Endothelial cell of hepatic sinusoid (primary cell): Measurements from ENCODE around the gene SIRT6.
"Not testable (repeated sequence)": the region's sequence is repeated elsewhere in the genome, so short reads cannot be mapped to it uniquely, and the experiment has no call there.

Source experiments
- in situ Hi-C: cut with HindIII; loops from 2 replicates; pipeline ENCODE4 v1.10.0; 2017; ENCODE audit warnings: low sequenced_read_pairs

Gene SIRT6

DNA sequence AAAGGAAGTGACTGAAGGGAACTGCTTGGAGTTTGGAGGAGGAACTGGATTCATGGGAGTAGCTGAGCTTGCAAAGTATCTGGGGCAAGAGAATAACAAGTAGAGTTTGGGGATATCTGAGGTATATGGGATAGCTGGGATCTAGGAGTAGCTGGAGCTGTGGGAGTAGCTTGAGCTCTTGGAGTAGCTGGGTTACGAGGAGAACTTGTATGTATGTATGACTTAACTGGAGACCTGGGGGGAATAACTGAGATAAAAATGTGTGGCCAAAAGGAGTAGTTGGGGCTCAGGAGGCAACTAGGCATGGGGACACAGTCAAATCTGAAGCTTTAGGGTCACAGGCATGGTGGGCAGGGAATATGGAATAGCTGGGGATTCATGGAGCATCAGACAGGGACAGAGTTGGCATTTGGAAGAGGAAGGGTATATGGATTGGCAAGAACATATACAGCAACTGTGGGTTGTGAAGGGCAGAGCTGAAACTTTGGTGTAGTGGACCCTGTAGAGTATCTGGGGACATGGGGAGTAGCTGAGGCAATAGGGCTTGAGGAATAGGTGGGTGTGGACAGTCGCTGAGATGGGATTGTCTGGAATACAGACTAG is 18.7 kb upstream of the SIRT6 start:
- in situ Hi-C loops = loop anchor here (10.0 to 25.0 kb wide), 2 partner anchors 216 to 414 kb away; partner anchors contain the start of genes EEF2 and MATK

DNA sequence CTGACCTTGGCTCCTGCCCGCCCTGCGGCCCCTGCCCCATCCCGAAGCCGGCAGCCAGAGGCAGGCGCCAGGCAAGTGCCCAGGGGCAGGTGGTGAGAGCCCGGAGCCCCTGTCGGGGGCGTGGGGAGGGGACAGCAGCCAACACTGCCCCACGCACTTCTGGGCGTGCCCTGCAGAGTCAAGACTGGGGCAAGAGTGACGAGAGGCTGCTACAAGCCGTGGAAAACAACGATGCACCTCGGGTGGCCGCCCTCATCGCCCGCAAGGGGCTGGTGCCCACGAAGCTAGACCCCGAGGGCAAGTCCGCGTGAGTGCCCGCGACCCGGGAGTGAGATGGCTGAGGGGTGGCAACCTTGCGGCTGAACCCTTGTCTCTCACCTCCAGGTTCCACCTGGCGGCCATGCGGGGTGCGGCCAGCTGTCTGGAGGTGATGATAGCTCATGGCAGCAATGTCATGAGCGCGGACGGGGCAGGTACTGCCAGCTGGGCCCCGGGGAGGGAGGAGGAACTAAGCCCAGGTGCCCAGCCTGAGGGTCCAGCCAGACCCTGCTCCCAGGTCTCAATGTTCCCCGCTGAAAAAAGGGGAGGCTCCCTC is 17.4 kb upstream of the SIRT6 start:
- in situ Hi-C loops = loop anchor here (10.0 to 25.0 kb wide), 2 partner anchors 215 to 412 kb away; partner anchors contain the start of genes EEF2 and MATK

DNA sequence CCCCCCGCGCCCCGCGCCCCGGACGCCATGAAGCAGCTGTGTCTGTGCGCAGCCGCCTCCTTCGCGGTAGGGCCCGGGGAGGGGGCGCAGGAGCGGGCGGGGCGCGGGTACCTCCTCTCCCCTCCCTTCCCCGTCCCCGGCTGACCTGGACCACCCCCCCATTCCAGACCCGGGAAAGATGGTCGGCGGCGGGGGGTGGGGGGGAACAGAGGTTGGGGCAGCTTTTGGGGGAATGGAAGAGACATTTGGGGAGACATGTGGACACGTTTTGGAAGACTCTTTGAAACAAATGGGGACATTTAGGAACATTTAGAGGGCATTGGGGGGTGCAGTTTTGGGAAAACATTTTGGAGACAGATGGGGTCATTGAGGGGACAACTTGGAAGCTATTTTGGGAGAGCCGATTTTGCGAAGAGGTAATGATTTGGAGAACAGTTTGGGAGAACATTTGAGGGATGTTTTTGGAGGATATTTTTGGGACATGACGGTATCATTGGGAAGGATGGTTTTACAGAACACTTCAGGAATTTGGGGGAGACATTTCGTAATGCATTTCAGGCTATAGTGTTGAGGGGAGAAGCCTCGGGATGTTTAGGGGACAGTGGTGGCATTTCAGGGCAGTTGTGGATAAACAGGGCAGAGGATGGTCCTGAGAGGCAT is 16.2 kb upstream of the SIRT6 start:
- in situ Hi-C loops = no loop called here

DNA sequence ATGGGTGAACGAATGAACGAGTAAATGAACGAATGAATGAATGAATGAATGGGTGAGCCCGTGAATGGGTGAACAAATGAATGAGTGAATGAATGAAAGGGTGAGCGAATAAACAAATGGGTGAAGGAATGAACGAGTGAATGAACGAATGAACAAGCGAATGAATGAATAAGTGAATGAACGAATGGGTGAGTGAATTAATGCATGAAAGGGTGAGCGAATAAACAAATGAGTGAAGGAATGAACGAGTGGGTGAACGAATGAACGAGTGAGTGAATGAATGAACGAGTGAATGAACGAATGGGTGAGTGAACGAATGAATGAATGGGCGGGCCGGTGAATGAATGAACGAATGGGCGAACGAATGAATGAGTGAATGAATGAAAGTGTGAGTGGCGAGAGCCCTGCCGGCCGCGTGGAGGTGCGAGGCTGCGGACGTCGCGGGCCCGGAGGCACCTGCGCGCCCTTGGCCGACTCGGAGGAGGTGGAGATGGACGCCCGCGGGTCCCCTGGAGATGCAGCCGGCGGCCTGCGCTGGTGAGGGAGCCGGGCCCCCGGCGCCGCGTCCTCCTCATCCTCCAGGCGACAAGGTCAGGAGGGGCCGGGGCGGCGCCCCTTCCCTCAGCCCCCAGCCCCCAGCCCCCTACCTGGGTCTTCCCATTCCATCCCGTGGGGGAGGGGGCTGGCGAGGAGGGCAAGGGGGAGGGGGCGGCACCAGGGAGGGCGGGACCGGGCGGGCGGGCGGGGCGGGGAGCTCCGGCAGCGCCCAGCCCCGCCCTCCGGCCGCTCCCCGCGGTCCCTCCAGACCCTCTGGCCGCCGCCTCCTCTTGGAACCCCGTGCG is 15.5 kb upstream of the SIRT6 start:
- in situ Hi-C loops = no loop called here

DNA sequence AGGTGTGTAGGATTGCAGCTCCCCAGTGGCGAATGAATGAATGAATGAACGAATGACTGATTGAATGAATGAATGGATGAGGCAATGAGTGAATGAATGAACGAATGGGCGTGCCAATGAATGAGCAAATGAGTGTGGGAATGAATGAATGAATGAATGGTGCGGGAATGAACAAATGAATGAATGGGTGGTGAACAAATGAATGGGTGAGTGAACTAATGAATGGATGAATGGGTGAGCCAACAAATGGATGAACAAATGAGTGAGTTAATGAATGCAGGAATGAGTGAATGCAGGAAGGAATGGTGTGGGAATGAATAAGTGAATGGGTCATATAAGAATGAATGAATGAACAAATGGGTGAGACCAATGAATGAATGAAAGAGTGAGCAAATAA is 14.9 kb upstream of the SIRT6 start:
- in situ Hi-C loops = no loop called here

DNA sequence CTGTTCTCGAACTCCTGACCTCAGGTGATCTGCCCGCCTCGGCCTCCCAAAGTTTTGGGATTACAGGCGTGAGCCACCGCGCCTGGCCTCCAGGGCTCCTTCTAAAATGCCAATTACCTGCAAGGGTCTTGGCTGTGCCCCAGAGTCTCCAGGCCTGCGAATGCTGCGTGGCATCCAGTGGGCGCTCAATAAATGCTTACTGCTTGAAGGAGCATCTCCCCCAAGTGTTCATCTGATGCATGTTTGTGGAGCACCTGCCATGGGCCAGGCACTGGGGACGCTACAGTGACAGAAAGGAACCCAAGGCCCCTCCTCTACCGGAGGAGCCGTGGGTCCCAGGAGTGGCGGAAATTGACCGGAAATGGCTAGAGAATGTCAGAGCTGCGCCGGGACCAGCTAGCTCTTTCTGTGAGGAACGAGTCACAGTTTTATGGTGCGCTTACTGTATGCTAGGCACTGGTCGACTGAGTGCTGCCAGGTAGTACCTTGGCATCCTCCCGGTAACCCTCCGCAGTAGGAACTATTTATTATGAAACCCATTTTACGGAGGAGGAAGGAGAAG is 14.3 kb upstream of the SIRT6 start:
- in situ Hi-C loops = no loop called here

DNA sequence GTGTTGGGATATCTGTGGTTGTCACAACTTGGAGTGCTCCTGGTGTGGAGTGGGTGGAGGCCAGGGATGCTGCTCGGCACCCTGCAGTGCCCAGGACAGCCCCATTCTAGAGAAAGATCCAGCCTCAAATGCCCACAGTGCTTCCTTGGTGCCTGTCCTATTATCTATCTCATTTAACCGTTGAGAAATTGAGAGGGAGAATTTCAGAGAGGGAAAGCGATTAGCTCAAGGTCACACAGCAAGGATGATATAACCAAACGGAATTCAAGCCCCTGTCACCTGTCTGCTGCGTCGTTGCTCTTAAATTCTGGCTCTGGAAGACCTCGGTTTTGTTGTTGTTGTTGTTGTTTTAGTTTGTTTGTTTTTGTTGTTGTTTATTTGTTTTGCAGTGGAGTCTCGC is 13.6 kb upstream of the SIRT6 start:
- in situ Hi-C loops = no loop called here

DNA sequence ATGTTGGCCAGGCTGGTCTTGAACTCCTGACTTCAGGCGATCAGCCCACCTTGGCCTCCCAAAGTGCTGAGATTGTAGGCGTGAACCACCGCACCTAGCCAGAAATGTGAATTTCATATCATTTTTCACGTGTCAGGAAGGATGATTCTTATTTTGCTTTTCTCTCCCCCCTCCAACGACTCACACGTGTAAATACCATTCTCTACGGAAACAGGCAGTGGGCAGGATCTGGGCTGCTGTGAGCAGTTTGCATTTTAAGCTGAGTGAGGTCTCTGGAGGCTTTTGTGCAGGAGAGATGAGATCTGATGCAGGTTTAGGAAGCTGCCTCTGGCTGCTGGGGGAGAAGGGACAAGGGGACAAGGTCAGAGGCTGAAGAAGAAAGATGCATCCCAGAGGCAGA is 12.0 kb upstream of the SIRT6 start:
- in situ Hi-C loops = no loop called here

DNA sequence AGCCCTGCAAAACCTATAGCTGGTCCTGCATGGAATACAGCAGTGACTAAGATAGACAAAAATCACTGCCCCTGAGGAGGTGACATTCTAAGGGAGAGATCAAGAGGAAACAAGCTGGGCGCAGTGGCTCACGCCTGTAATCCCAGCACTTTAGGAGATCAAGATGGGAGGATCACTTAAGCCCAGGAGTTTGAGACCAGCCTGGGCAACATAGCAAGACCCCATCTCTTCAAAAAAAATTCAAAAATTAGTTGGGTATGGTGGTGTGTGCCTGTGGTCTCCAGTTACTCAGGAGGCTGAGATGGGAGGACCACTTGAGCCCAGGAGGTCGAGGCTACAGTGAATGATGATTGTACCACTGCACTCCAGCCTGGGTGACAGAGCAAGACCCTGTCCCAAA is 10.2 kb upstream of the SIRT6 start:
- in situ Hi-C loops = not testable (repeated sequence)

DNA sequence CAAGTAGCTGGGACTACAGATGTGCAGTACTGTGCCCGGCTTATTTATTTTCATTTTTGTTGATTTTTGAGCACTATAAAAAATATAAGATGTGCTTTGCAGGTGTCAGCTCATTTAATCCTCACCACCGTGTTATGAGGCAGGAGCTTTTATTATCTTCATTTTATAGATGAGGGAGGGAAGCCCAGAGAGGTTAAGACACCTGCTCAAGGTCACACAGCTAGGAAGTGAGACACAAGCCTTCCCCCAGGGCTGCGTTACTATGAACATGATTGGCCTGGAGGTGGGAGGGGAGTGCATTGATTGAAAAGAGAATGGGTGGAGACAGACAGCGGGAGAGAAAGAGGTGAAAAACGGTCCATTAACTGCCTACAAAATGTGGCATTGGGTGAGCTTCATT is 7.3 kb upstream of the SIRT6 start:
- in situ Hi-C loops = loop anchor here (5.0 kb wide), 1 partner anchor 57 kb away; no protein-coding TSS in a partner anchor

DNA sequence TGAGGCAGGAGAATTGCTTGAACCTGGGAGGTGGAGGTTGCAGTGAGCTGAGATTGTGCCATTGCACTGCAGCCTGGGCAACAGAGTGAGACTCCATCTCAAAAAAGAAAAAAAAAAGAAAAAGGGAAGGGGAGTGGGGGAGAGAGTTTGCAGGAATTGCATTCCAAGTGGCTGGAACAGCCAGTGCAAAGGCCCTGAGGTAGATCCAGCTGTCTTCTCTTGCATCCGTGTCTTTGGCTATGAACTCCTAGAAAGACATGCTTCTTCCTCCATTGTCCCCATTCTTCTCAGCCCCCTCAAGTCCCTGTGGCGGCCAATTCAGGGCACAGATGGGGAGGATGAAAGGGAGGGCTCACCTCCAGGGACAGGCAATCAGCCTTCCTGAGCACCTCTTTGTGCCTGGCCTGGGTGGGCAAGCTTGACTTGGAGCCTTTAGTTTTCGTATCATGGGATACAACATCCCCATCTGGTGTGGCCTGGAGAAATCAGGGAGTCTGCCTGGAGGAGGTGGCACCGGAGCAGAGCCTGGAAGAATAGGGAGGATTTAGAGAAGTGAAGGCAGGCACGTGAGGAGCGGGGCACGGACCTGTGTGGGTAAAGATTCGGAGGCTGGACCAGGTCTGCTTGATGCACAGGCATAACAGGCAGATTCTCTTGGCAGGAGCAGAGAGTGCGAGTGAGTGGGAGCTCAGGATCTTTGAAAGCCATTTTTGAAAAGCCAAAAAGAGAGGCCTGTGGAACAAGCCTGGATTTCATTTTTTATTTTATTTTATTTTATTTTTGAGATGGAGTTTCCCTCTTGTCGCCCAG is 5.2 kb upstream of the SIRT6 start:
- in situ Hi-C loops = loop anchor here (5.0 kb wide), 1 partner anchor 55 kb away; no protein-coding TSS in a partner anchor

DNA sequence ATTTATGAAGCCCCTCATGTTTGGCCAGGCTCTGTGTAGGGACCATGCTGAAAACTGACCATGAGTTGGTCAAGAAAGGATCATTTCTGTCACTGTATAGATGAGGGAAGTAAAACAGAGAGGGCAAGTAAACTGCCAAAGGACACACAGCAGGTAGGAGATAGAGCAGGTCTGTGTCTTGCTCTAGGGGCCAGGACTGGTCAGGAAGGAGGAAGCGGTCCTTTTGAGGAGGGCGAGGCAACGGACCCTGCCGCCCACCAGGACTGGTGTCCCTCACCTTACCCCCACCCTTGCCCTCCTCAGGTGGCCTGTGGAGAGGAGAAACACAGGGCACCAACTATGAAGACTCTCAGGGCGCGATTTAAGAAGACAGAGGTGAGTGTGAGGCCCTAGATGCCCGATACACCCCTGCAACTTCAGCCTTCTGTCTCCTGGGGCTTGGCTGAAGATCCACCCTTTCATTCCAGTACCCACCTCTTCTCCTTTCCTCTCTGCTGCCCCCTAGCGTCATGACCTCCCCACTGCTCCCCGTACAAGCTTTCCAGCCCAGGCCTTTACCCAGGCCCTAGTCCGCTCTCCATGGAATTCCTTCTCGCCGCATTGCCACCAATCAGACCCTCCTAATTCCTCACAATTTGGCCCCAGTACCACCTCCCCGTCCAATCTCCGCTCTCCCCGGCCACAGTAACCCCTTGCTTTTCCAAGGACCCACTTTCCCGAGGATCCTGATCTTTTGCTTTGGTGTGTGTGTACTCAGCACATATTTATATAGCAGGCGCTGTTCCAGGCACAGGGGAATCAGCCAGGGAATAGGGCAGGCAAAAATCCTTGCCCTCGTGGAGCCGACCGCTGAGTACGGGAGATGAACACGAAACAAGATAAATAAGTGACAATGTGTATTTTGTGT is 4.0 kb upstream of the SIRT6 start:
- in situ Hi-C loops = loop anchor here (5.0 kb wide), 1 partner anchor 54 kb away; no protein-coding TSS in a partner anchor

DNA sequence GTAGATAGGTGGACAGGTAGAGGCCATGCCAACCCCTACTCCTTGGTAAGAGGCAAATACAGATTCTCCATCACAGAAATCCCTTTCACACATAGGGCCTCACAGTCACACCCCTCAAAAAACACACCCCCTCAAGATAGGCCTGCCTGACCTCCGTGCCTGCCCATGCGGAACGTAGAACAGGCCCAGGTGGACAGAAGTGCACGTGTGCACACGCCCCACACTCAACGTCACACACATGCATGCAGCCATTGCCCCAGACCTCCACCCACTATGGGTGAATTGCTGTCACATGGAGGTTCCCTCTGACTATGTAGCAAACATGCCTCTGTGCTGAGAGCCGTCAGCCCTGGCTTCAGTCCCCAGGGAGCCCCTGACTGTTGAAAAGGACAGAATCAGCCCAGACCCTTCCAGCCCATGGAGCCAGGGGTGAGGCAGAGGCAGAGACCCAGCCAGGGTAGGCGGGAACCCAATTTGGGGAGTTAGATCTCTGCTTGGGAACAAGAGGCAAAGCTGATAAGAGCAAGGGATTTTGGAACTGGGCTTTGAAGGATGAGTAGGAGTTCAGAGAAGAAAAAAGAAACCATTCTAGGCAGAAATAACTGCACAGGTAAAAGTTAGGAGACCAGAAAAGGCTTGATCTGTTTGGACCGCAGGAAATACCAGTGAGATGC is 3.2 kb upstream of the SIRT6 start:
- in situ Hi-C loops = loop anchor here (5.0 kb wide), 1 partner anchor 53 kb away; no protein-coding TSS in a partner anchor

DNA sequence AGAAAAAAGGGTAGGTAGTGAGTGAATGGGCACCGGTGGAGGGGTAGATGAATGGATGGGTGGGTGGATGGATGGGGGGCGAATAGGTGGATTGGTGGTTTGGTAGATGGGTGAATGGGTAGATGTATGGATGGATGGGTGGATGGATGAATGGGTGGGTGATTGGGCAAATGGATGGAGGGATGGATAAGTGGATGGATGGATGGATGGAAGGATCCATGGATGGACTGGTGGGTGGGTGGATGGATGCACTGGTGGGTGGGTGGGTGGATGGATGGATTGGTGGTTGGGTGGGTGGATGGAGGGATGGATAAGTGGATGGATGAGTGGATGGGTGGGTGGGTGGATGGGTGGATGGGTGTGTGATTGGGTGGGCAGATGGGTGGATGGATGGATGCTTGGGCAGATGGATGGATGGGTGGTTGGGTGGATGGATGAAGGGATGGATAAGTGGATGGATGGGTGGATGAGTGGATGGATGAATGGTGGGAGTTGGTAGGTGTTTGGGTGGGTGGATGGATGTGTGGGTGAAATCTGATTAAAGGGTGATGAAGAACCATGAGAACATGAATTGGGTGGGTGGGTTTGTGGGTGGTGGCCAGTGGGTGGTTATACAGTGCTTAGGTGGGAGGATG is 2.5 kb upstream of the SIRT6 start:
- in situ Hi-C loops = loop anchor here (5.0 kb wide), 1 partner anchor 53 kb away; no protein-coding TSS in a partner anchor

DNA sequence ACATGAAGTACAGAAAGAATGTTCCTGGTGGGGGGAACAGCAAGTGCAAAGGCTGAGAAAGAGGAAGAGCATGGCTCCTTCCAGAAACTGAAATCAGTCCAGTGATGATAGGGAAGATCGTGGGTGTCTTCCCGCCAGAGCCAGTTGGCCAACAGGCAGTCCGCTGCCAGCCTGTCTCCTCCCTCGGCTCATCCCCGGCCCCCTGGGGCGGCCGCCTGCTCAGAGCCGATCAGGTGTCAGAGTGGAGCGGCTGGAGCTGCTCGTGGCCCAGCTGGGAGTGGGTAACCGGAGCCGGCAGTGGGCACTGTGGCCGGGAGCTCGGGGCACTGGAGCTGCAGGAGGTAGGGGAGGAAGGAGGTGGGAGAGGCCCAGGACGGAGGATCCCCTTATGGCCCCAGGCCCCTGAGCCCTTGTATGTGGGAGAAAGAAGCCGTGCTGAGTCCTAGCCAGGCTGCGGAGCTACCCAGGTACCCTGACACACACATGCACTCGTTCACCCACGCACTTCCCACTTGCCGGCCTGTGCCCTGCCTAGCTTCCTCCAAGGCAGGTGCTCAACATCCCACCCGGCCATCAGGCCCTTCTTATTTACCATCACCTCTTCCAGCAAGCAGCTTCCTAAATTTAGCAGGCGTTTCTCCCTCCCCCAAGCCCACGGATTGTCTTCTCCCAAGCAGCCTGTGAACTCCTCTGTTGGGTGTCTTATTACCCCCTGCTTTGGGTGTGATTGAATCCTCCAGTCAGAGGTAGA is 1.8 kb upstream of the SIRT6 start:
- in situ Hi-C loops = no loop called here

DNA sequence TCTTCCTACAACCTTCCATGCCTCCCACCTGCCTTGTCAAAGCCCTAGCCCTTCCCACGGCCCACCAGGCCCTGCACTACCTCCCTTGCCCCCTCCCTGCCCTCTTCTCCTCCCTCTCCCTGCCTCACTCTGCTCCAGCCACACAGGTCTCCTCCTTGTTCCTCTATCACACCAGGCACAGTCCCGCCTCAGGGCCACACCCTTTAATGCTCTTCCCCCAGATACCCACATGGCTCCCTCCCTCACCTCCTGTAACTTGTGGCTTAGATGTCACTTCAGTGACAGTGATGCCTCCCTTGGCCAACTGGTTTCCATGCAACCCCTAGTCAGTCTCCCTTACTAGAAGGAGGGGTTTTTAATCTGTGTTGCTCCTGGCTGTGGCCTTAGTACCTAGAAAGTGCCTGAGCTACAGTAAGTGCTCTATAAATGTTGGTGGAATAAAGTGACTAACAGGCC is 1.3 kb downstream of the SIRT6 start:
- in situ Hi-C loops = no loop called here

DNA sequence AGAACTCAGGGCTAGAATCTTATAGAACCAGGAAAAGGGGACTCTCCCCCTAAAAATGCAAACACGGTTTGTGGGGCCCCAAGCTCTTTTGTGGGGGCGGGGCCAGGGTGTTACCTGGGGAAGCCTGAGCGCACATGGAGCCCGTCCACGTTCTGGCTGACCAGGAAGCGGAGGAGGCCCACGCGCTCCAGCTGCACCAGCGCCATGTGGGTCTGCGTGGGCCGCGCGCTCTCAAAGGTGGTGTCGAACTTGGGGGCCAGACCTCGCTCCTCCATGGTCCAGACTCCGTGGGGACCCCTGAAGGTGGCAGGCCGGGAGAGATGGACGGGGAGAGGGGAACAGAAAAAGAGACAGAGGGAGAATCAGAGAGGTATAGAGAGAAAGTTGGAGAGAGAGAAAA is 3.4 kb downstream of the SIRT6 start:
- in situ Hi-C loops = no loop called here
